ENCODE data around the gene ZBTB32.

Gene ZBTB32

DNA sequence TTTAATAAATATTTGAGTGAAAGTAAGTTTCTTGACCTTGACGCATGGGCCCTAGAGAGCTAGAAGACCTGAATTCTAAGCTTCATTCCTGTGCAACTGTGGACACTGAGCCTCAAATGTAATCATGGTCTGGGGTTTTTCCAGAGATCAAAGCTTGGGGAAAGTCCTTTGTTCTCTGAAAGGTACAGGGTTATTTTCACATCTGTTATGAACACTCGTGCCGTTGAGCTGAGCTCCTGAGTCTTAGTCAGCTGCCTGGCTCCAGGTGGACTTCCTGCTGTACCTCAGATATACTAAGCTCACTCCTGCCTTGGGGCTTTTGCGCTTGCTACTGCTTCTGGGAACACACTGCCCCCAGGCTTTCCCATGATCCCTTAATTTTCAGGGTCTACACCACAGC, 7.5 kb upstream of the ZBTB32 start:
- no peak for FAIRE-seq

DNA sequence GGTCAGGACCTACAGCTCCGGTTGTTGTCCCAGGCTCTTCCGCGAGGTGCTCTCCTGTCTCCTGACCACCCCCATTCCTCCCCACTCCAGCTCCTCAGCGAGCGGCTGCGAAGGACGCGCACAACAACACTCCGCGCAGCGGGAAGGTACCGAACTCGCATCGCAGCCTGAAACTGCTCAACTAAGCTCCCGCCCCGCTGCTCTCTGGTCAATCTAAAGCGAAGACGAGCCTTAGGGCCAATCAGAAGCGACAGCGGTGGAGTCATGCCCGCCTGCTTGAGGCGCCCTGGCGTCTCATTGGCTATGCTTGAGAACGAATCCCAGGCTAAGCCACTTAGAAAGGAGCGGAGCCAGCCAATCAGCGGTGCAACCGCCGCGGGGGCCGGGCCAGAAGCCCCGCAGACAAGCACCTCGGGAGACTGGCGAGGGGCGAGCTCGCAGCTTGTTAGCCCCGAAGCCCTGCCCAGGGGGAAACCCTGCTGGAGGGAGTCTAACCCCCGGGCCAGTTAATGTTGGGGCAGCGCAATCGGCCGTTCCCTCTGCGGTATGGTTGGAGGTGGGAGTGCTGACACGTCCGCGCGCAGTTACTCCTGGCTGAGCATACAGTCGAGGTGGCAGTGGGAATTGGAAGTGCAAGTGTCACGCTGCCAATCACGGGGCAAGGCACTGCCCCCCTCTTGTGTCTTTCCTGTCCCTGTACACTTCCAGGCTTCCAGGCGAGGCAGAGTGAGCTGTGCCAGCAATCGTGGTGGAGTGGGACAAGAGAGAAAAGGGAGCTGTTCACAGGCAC, 1.9 kb upstream of the ZBTB32 start:
- FAIRE-seq: peak; percentile 89

DNA sequence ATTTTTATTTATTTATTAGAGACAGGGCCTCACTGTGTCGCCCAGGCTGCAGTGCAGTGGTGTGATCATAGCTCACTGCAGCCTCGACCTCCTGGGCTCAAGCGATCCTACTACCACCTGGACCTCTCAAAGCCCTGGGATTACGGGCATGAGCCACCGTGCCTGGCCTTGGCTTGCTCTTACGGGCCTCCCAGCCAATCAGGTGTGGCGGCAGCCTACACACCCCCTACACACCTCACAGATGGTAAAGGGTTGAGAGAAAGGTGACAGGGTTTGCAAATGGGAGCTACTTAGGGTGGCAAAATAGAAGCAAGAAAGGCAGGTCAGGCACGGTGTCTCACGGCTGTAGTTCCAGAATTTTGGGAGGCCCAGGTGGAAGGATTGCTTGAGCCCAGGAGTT, 1.0 kb upstream of the ZBTB32 start:
- no peak for FAIRE-seq

DNA sequence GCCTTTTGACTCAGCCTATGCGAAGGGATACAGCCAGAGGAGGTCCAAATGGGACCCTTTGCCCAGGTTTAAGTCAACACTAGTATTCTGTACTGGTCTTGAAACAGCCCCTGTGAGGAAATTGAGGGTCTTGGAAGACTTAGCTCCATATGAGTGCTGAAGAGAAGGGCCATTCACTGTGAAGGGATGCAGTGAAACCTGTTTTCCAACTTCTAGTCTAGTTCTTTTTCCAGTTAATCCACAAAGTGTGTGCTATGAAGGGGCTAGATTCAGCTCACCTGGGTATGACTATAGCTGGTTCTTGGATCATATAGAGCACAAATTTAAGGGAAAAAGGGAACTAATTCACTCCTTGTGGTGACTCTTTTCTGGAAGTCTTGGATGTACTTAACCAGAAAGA, 4.0 kb downstream of the ZBTB32 start:
- FAIRE-seq: no peak

DNA sequence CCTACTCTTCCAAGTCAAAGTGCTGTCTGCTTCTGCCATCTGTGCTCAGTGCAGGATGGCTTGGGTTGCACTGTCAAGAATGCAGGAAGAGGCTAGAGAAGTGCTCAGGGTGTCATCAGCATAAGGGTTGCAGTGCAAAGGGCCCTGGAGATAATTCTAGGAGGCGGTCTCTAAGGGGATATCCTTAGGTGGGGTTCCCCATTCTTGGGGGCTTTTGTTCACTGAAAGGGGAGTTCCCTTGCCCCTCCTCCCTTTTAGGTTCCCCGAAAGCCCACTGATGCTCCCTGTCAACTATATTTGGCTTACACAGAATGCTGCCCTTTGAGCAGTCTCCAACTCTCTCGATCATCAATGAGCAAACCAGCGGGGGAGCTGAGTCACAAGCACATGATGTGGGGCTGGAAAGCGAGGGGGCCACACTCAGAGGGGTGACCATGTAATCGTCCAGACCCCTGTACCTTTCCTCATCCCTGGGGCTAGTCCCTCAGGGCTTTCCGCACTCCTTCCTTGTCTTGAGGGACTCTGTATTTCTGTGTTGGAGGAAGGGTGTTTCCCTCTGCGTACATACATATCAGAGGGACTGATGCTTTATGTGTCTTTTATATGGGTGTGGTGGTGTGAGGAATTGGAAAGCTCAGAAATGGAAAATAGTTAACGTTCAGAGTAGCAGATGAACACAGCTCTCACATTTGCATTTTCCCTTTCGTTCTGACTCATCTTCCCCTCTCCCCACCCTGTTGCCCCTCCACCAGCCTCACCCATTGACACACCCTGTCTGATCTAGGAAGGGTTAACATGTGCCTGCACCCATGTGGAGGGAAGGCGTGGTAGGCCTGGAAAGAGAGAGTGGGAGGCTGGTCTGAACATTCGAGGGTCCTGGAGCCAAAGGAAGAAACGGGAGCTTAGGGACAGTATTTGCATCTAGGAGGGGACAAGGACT, 6.7 kb downstream of the ZBTB32 start:
- FAIRE-seq: no peak

DNA sequence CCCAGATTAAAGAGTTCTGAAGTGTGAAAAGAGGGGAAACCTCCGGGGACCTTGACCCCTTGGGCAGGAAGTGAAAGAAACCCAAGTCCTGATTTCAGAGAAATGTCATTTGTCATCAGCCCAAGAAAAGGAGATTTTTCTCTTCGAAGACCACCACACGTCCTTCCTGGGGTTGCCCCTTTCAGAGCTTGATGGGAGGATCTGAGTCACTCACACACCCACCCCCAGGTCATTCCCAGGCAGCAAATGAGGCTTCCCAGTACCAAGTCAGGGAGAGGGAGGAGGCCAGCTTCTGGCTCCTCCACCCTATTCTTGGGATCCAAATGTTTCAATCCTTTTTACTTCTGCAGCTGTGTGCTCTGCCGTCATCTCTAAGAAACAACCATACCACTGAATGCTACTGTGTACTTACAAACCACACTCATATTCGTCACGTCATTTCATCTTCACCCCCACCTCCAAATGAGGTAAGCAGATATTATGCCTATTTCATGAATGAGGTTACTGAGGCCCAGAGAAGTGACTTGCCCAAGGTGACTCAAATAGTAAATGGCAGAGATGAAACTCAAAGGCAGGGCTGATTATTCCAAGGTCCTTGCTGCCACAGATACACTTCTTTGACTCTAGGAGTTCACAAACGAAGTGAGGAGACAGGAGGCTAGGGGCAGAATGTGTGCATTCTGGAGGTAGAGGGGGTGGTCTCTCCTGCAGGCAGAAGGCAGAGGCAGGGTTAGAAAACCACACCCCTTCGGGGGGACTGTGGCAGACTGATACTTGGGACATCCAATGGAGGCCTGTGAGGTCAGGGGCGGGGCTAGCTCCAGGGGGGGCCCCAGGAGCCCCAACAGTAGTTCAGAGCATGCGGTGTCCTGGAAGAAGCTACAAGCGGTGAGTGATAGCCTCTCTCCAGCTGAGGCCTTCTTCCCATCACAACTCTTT, 8.5 kb downstream of the ZBTB32 start:
- no peak for FAIRE-seq

DNA sequence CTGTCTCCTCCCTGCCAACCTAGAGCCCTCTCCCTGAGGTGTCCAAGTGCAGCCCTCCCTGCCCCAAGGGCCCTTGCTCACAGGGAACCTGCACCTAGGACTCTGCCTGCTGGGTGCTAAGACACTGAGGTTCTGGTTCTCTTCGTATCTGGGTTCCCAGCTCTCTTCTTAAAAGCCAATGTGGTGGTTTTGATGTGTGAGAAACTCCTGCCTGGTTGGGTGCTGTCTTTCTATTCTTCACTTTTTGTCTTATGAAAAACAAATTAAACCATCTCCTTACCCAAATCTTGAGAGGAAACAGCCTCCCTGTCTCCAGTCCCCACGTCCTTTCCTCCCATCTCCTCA, 9.1 kb downstream of the ZBTB32 start:
- FAIRE-seq: no peak

DNA sequence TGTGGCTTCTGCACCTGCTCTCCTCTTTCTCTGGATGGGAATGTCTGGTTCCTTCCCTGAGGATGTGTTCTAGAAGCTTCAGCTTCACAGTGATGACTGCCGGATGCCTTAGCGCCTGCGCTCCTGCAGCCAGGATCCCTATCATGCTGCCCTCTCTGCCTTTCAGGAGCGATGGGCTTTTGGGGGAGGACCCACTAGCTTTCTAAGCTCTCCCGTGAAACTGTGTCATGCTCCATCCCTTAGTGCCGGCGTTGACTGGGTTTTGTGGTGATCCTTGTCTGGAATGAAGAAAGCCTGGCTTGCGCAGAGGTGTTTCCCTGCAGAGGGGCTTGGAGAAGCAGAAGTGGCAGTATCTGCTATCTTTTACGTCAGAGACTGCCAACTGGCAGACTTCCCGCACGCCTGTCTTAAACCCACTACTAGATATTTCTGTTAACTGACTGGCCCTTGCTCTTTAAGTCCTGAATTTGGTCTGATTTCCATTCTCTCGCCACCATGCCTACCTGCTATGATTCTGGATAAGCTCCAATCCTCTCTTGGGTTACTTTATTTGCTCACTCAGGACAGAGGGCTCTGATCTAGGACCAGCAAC, 9.6 kb downstream of the ZBTB32 start:
- FAIRE-seq: no peak

DNA sequence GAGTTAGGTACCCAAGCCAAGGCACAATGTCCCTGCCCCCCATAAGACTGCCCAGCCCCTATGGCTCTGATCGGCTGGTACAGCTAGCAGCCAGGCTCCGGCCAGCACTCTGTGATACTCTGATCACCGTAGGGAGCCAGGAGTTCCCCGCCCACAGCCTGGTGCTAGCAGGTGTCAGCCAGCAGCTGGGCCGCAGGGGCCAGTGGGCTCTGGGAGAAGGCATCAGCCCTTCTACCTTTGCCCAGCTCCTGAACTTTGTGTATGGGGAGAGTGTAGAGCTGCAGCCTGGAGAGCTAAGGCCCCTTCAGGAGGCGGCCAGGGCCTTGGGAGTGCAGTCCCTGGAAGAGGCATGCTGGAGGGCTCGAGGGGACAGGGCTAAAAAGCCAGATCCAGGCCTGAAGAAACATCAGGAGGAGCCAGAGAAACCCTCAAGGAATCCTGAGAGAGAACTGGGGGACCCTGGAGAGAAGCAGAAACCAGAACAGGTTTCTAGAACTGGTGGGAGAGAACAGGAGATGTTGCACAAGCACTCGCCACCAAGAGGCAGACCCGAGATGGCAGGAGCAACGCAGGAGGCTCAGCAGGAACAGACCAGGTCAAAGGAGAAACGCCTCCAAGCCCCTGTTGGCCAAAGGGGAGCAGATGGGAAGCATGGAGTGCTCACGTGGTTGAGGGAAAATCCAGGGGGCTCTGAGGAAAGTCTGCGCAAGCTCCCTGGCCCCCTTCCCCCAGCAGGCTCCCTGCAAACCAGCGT, 10.4 kb downstream of the ZBTB32 start:
- FAIRE-seq: no peak

DNA sequence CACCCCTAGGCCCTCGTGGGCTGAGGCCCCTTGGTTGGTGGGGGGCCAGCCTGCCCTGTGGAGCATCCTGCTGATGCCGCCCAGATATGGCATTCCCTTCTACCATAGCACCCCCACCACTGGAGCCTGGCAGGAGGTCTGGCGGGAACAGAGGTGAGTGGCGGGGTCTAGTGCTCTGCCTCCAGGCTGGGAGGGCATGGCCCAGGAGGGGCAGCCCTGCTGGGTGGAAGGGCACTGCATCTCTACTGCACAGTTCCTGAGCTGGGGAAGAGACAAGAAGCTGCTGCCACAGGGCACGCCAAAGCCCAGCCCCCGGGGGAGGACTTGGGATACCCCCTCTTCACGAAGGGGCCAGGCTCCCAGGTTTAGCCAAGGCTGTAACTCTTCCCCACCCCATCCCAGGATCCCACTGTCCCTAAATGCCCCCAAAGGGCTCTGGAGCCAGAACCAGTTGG, 11.0 kb downstream of the ZBTB32 start:
- FAIRE-seq: no peak

DNA sequence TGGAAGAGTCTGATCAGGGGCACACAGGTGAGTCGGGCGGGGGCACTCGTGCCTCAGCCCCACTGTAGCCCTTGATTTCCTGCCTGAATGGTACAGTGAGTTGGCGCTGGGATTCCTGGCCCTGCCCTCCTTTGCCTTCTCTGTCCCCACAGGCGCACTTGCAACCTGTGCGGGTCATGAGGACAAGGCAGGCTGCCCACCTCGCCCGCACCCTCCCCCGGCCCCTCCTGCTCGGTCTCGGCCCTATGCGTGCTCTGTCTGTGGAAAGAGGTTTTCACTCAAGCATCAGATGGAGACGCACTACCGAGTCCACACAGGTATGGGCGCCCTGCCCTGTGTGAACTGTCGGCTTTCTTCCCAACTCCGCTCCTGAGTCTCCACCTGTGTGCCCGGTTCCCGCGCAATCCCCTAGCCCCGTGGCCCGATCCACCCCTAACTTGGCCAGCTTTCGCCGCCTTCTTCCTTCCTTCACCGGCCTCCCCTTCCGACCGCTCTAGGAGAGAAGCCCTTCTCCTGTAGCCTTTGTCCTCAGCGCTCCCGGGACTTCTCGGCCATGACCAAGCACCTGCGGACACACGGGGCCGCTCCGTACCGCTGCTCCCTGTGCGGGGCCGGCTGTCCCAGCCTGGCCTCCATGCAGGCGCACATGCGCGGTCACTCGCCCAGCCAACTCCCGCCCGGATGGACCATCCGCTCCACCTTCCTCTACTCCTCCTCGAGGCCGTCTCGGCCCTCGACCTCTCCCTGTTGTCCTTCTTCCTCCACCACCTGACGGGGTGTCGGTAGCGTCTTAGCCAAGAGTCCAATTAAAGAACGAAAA, 11.8 kb downstream of the ZBTB32 start:
- no peak for FAIRE-seq

DNA sequence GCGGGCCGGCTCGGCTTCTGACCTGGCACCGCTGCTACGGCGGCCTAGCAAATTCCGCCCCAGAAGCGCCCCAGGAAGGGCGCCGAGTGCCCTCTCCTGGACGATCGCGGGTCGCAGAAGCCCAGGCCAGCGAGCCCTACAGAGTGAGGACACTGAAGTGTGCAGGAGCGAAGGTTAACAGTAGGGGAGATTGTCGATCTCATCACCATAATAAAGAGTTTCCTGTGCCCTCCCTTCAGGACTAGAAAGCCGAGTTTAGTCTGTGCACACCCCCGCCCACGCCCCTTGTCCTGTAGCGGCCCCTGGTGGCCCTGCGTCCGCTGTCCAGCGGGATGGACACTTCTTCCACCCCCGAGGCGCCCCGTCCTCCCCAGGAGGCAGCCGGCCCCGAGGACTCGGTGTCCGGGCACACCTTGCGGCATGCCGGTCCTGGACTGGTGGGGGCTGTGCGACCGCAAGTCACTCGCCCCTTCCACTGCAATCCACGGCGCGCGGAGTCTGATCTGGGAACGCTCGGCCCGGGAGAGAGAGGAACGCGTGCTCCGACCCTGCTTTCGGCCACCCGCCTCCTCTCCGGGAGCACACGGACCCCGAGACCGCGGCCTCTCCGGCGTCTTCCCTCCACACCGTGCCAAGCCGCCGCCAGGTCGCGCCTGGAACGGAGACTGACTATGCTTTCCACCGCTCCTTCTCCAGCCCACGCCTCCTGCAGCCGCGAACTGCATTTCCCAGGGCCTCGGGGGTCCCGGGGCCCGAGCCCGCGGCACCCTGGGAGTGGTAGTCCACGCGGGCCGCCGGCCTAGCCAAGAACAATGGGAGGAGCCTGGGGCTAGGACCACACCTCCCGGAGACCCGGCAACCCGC, 12.7 kb downstream of the ZBTB32 start:
- no peak for FAIRE-seq

DNA sequence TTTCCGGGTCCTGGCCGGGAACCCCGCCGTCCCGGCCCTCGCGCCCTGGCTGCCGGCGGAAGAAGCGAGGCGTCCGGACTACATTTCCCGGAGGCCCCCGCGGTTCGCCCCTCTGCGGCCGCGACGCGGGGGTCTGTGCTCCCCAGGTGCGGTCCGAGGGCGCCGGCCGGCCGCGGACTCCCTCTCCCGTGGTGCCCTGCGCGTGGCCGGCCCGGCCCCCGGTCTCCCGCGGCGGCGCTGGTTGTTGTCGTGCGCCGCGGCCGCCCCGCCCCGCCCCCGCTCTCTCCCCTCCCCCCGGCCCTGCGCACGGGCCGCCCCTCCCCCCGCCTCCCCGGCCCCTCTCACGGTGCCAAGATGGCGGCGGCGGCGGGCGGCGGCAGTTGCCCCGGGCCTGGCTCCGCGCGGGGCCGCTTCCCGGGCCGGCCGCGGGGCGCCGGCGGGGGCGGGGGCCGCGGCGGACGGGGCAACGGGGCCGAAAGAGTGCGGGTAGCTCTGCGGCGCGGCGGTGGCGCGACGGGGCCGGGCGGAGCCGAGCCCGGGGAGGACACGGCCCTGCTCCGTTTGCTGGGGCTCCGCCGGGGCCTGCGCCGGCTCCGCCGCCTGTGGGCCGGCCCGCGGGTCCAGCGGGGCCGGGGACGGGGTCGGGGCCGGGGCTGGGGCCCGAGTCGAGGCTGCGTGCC, 13.4 kb downstream of the ZBTB32 start, which contains the start of gene KMT2B:
Gene KMT2B, plus strand, starts transcription at position 339 of the 680 bp plus-strand sequence. Its CDS starts 16 bp downstream, at position 355.
- no peak for FAIRE-seq

DNA sequence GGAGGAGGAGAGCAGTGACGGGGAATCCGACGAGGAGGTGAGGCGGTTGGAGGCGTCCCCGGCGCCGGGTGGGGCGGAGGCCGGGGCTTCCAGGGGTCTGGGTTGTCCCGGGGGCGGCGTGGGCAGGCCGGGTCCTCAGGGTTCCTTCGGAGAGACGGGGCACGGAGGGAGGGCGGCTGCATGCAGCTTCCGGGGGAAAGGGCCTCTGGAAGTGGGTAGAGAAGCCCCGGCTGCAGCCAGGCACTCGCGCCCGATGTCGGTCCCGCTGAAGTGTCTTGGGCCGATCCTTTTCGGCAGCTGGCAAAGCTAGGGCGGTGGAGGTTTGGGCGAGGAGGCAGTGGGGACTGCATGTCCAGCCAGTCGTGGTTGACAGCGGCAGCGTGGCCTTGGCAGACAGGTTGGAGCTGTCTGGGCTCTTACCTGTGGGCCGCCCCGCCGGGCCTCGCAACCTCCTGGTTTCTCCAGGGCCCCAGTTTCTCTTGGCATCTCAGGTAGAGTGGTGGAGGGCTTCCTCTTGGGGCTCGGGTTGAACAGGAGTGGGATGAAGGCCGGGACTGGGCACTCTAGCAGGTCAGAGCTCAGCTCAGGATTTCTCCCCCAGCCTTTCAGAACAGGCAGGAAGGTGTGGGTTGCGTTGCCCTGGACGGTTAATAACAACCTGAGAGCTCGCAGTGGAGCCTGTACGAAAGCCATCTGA, 14.1 kb downstream of the ZBTB32 start:
- FAIRE-seq: no peak

DNA sequence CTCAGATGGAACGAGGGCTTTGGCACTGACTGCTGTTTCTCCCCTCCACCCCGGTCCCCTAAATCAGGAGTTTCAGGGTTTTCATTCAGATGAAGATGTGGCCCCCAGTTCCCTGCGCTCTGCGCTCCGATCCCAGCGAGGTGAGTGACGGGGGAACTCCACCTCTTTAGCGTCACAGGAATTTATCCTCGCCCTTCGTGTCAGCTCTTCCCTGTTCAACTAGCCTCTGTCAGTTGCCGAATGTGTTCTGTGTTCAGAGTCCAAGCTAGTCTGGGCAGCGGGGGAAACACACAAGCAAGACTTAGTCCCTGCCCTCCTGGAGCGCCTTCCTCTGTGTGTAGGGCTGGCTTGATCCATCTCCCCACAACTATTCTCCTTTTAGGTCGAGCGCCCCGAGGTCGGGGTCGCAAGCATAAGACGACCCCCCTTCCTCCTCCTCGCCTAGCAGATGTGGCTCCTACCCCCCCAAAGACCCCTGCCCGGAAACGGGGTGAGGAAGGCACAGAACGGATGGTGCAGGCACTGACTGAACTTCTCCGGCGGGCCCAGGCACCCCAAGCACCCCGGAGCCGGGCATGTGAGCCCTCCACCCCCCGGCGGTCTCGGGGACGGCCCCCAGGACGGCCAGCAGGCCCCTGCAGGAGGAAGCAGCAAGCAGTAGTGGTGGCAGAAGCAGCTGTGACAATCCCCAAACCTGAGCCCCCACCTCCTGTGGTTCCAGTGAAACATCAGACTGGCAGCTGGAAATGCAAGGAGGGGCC, 15.2 kb downstream of the ZBTB32 start:
- no peak for FAIRE-seq

DNA sequence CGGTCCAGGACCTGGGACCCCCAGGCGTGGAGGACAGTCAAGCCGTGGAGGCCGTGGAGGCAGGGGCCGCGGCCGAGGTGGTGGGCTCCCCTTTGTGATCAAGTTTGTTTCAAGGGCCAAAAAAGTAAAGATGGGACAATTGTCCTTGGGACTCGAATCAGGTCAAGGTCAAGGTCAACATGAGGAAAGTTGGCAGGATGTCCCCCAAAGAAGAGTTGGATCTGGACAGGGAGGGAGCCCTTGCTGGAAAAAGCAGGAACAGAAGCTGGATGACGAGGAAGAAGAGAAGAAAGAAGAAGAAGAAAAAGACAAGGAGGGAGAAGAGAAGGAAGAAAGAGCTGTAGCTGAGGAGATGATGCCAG, 15.8 kb downstream of the ZBTB32 start:
- no peak for FAIRE-seq

DNA sequence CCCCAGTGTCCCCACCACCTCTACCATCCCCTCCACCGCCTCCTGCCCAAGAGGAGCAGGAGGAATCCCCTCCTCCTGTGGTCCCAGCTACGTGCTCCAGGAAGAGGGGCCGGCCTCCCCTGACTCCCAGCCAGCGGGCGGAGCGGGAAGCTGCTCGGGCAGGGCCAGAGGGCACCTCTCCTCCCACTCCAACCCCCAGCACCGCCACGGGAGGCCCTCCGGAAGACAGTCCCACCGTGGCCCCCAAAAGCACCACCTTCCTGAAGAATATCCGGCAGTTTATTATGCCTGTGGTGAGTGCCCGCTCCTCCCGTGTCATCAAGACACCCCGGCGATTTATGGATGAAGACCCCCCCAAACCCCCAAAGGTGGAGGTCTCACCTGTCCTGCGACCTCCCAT, 16.3 kb downstream of the ZBTB32 start:
- no peak for FAIRE-seq

DNA sequence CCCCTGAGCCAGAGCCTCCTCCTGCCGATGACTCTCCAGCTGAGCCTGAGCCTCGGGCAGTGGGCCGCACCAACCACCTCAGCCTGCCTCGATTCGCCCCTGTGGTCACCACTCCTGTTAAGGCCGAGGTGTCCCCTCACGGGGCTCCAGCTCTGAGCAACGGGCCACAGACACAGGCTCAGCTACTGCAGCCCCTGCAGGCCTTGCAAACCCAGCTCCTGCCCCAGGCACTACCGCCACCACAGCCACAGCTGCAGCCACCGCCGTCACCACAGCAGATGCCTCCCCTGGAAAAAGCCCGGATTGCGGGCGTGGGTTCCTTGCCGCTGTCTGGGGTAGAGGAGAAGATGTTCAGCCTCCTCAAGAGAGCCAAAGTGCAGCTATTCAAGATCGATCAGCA, 17.0 kb downstream of the ZBTB32 start:
- FAIRE-seq: no peak
